GM19463 (cell line): ENCODE measurements around the gene YIF1A.
"Not testable (repeated sequence)": the region's sequence is repeated elsewhere in the genome, so short reads cannot be mapped to it uniquely, and the experiment has no call there.

Experiments
- ATAC-seq: cut with Tn5 transposase; IDR thresholded peaks from one replicate; pipeline ENCODE4 v1.9.1; 2021; ENCODE audit warnings: mild to moderate bottlenecking, moderate library complexity; ENCODE audit not compliant: unreplicated experiment

The YIF1A gene

DNA sequence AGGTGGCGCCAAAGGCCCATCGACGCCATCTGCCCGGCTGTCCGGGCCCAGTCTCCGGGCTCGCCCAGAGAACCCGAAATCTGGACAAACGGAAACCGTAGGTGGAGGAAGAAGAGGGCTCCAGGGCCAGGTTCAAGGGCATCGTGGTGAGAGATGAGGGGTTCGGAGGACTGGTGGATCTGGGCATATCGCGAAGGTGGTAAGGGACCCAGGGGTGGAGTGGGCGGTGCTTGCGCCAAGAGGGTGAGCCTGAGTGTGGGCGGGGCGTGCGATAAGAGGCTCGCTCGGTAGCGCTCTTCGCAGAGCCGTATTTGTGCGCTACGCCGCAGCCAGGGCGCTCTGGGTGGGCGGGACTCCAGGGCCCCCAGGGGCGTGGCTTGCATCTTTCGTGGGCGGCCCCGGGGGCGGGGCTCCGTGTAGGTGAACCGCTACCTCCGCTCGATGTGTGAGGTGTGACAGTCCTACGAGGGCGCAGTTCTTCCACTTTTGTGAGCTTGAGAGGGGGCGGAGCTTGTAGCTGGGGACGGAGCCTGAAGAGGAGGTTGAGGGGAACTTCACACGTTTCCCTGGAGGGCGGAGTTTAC is 23.1 kb upstream of the YIF1A start:
- ATAC-seq: peak; percentile 65

DNA sequence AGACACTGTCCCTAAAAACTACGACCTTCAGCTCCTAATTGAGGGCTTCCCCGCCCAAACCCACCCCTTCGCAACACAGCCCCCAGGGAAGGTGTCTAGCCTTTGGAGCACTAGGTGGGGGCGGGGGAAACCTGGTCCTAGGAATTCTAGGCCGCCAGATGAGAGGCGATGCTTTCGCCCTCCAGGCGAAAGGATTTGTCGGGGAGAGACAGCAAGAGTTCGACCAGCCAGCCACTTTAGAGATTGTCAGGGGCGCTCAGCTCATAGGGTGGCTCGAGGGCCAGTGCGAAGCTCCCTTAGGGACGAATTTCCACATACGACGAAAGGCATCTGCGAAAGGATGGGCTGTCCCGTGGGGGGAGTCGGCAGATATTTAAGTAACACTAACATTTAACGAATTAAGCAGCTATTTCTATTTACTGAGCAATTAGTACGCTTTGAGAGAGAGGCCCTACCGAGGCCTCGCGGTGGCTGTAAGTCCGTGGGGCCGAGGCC is 22.6 kb upstream of the YIF1A start:
- no peak for ATAC-seq

DNA sequence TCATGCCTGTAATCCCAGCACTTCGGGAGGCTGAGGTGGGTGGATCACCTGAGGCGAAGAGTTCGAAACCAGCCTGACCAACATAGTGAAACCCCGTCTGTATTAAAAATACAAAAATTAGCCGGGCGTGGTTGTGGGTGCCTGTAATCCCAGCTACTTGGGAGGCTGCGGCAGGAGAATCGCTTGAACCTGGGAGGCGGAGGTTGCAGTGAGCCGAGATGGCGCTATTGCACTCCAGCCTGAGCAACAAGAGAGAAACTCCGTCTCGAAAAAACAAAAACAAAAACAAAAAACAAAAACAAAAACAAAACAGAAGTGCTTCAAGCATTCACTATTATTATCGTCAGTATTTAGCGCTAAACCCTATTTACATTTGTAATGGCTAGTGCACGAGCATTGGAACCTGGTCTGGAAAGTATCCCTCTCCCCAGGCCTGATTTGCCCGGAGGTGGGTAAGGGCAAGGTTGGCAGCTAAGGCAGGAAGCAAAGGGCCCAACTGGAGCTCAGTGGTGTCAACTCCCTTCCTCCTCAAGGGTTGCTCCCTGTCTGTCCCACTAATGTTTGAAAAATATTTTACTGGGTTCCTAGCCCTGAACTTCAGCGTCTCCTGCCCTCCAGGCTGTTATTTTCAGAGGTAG is 22.0 kb upstream of the YIF1A start:
- not testable (repeated sequence) for ATAC-seq

DNA sequence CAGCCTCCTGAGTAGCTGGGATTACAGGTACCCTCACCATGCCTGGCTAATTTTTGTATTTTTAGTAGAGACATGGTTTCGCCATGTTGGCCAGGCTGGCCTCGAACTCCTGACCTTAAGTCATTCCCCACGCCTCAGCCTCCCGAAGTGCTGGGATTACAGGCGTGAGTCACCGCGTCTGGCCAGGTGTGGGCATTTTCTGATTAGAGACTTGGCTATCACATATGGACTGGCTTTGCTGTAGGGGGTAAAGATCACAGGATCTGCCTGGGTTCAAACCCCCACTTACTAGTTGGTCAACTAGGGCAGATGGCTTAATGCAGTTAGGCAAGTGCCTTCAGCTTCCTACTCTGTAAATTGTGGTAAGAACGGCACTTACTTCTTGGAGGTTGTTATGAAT is 21.4 kb upstream of the YIF1A start:
- no peak for ATAC-seq

DNA sequence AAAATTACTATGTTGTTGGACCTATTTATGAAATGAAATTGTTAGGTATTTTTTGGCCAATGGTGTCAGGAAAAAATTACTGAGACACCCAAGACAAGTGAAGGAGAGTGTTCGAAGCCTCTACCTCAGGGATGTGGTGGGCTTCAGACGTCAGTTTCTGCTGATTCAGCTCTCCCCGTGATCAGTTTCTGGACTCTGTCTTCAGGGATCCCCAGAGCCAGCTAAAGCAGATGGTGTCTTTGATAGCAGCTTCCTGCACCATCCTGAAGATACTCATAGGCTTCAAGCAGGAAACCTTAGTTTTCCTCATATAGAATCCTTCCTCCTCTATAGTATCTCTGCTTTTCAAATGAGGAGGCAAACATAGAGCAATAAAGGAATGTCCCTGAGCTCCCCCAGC is 20.5 kb upstream of the YIF1A start:
- ATAC-seq: no peak

DNA sequence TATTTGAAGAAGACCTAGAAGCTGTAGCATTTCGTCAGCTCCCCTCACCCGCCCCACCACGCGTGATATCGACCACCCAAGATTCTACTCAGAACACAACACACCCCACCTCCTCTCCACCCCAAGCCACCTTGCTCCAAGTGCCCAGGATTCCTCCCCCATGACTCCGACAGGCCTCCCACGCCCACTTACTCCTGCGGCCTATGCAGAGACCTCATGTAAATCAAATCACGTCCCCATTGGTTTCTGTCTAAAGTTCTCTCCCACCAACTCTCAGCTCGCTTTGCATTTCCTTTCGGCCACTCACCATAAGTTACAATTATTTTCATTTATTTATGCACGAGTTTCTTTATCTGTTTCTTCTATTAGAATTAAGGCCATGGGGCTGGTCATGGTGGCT is 13.7 kb upstream of the YIF1A start:
- no peak for ATAC-seq

DNA sequence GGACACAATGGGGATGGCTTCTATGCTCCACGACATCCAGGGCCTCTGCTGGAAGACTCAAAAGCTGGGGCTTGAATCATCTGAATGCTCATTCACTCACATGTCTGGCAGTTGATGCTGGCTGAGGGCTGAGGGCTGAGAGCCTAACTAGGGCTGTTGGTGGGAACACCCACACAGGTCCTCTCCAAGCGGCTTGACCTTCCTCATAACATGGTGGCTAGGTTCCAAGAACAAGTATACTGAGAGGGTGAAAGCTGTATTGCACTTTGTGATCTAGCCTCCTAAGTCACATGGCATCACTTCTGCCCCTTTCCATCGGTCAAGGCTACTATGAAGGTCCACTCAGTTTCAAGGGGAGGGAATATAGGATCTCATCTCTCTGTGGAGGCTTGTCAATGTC is 10.2 kb upstream of the YIF1A start:
- no peak for ATAC-seq

DNA sequence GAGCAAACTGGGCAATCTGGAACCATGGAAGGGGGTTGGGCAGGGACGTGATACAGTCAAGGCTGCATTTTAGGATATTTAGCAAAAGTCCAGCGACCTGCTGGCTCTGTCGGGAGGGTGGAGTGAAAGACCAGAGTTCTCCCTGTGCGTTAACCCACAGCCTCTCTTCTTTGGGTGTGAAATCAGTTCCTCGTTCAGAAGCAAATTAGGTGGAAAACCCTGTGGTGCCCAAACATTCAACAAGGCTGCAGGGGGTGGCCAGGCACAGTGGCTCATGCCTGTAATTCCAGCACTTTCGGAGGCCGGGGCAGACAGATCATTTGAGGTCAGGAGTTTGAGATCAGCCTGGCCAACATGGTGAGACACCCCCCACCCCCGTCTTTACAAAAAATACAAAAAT is 8.7 kb upstream of the YIF1A start:
- ATAC-seq: no peak

DNA sequence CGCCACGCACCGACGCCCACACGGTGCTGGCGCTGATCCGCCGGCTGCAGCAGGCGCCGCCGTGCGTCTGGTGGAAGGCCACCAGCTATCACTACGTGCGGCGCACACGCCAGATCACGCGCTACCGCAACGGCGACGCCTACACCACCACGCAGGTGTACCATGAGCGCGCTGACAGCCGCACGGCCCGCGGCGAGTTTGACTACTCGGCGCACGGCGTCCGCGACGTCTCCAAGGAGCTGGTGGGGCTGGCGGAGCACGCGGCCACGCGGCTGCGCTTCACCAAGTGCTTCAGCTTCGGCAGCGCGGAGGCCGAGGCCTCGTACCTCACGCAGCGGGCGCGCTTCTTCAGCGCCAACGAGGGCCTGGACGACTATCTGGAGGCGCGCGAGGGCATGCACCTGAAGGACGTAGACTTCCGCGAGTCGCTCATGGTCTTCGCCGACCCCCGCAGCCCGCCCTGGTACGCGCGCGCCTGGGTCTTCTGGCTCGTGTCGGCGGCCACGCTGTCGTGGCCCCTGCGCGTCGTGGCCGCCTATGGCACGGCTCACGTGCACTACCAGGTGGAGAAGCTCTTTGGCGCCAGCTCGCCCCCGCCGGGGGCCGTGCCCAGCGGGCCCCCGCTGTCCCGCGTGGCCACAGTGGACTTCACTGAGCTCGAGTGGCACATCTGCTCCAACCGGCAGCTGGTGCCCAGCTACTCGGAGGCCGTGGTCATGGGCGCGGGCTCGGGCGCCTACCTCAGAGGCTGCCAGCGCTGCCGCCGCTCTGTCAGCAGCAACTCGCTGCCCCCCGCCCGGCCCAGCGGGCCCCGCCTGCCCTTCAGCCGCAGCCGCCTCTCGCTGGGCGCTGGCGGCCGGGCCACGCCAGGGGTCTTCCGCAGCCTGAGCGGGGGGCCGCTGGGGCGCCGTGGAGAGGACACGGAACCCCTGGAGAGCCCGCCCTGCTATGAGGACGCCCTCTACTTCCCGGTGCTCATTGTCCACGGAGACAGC is 6.0 kb upstream of the YIF1A start:
- ATAC-seq: no peak

DNA sequence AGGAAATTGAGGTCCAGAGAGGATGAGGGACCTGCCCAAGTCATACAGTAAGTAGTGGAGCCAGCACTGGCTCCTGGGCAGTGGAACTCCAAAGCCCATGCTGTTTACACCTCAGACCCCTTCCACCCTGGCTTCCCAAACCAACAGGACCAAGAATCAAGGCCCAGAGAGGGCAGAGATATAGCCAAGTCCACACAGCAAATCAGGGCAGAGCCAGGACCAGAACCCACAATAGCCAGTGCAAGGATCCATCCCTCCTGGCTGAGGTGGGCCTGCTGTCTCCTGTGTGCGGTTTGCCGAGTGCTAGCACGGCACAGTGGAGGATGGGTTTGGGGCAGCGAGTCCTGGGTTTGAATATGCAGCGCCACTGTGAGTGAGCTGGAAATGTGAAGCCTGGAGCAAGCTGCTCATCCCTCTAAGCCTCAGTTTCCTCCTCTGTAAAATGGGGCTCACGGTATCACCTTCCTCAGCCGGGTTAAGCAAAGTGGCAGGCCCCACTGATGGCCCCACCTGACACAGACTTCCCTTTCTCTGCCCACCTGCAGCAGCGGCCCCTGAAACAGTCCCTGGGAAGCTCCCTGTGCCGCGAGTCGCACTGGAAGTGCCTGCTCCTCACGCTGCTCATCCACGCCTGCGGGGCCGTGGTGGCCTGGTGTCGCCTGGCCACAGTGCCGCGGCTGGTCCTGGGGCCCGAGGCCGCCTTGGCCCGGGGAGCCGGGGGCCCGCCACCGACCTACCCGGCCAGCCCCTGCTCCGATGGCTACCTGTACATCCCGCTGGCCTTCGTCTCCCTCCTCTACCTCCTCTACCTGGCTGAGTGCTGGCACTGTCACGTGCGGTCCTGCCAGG is 5.1 kb upstream of the YIF1A start:
- ATAC-seq: no peak

DNA sequence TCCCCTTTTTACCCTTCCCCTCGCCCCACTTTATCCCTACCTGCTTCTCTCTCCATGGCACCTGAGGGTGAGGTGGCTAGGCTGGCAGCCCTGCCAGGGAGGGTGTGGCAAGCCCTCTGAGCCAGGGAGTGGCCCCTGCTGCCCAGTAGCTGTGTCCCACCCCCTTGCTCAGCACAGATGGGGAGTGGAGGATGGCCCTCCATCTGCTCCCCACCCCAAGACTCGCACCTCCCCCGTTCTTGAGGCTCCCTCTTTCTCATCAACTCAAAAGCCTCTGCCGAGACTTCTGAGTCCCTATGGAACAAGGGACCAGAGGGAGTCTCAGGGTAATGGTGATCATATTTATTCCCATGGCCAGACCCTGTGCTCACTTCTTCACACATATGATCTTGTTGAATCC is 4.4 kb upstream of the YIF1A start:
- no peak for ATAC-seq

DNA sequence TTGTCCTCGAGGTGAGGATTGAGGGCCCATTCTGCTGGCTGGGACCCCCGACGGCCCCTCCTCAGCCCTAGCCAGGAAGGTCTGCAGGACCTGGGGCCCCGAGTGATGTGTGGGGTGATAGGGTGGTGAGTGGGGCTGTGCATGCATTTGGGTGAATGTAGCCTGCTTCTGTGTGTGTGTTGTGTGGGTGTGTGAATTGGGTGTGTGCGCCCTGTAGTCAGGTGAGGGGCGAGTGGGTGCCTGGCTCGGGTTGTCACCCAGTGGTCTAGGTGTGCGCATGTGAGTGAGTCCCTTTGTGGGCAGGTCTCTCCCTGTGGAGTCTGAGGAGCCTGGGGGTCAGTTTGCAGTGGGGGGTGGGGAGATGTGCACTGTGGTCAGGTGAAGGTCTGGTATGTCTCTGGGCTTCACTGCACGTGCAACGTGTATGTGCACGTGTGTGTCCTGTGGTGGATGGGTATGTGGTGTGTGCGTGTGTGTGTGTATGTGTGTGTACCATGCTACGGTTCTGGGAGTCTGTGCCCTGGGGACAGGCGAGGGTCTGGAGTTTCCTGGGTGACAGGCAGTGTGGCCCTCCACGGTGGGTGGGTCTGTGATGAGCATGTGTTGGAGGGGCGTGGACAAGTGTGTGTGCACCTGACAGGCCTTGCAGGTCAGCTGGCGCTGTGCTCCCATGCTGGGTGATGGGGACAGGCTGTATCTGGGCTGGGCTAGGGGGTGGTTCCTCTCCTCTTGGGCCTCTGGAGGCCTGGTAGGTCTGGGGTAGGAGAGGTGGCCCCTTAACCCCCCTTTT is 3.8 kb upstream of the YIF1A start:
- ATAC-seq: no peak

DNA sequence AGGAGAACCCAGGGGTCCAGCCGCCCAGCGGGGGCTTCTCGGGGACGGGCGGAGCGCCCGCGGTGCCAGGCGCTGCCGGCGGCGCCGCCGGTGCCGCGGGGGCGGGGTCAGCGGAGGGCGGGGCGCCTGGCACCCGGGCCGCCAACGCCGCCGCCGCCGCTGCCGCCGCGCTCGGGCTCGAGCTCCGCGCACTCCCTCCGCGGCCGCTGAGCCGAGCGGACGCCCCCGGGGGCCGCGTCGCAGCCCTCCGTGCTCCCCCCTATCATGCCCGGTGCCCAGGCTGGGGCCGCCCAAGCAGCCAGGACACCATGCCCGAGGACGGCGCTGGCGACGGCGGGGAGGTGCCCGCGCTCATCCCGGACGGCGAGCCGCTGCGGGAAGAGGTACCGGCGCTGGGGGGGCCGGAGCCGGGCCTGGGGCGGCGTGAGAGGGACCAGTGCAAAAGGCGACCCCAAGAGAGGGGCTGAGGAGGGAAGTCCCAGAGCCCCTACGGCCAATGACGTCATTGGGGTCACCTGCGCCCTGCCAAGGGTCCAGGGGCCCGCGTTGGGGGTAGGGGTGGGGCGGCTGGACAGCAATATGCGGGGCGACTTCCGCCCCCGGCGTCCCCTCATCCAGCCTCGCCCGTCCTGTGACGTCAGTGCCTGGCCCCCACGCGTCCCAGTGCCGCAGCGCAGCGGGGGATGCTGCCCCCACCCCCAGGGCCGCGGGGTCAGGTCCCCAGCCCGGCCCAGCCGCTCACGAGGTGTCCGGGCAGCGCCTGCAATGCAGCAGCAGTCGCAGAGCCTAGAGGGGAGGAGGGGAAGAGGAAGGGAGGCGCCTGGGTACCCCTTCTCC is 3.0 kb upstream of the YIF1A start, which contains the start of gene TMEM151A:
TMEM151A (plus strand) TSS at position 189 of the 837 bp plus-strand sequence; CDS start at position 309, 120 bp downstream.
- ATAC-seq: no peak

DNA sequence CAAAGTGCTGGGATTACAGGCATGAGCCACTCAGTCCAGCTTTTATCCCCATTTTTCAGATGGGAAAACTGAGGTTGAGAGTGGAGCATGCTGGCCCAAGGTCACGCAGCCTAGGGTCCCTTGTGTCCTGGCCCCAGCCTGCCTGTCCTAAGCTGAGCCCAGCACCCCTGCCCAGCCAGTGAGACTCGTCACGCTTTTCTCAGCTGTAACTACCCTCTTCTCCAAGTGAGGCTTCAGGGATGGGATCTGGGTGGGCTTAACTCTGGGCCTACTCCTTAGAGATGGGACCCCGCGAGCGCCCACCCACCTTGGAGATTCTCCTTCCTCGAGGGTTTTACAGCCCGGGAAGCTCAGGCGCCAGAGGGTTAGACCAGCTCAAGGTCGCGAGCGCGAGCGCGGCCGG is 2.4 kb upstream of the YIF1A start:
- no peak for ATAC-seq

DNA sequence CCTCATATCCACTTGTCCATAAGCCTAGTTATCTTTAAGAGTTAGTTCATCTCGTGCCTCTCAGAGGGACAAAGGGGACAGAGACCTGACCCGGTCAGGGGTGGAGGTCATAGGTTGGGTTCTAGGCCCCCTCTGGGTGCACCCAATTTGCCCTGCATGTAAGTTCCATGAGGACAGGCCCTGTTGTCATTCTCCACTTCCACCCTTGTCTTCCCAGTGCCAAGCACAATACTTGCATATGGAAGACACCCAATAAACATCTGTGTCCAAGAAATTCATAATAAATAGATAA is 1.3 kb upstream of the YIF1A start:
- no peak for ATAC-seq

DNA sequence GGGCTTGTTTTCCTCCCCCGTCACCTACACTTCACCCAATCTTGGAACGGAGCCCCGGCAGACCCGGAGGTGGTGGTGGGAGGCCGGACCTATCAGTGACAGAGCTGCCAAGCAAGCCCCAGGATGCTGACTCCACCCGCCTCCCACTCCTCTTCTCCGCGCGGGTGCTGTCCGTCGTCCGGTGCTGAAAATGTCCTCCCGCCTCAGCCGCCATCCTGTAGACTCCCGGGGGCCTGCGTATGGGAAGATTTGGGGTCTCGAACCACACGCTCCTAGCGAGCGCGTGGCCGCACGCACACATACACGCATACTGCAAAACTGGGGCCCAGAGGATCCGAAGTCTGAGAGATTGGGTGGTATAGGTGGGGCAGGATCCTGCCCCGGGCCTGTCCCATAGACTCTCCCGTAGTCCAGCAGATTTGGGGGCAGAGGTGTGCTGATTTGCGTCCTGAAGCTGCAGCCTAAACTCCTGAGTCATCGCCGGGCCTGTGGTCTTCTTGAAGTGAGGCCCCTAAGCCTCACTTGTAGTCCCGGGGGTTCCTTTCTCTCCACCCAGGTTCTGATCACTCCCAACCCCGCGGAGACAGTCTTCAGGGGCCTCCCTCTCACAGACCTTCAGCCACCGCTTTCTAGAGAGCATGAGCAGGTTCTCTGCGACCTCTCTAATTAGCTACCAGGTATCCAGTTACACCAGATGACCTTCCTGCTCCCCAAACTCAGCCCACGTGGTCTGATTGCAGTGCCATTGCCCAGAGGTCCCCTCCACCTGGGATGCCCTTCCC is 796 bp upstream of the YIF1A start:
- ATAC-seq: peak; percentile 31

DNA sequence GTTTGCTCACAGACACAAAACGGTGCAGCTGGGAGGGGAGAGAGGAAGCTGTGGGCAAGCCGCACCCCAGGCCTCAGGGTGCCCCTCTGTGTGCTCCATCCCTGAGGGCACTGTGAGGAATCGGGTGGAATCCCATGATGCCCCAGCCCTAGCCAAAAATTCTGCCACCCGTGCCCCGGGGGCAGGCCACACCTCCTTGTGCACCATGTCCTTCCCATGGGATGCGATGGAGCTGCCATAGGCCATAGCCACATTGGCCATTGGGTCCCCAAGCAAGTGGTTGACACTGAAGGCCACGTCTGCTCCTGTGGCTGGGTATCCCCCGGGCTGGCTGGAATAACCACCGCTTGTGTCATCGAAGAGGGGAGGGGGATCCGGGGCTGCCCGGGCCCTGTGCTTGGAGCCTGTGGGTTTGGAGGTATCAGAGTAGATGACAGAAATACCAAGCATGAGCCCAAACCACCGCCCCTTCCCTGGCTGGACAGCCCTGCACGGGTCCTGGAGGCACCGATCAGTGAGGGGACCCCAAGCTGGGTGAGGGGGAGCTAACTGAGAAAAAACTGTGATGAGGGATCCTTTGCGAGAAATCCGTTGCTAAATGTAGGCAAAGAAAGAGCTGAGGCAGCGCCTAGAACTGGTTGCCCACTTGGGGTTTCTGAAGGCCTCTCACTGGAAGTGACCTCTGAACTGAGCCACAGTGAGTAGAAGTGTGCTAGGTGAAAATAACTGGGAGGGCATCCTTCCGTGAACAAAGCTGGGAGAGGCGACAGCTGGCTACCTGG is 863 bp downstream of the YIF1A start:
- no peak for ATAC-seq
